ENCODE measurements around the gene GUF1.
A peak's percentile ranks its signal among the peaks of the same experiment; 100 is the strongest.

Gene GUF1, protein sequence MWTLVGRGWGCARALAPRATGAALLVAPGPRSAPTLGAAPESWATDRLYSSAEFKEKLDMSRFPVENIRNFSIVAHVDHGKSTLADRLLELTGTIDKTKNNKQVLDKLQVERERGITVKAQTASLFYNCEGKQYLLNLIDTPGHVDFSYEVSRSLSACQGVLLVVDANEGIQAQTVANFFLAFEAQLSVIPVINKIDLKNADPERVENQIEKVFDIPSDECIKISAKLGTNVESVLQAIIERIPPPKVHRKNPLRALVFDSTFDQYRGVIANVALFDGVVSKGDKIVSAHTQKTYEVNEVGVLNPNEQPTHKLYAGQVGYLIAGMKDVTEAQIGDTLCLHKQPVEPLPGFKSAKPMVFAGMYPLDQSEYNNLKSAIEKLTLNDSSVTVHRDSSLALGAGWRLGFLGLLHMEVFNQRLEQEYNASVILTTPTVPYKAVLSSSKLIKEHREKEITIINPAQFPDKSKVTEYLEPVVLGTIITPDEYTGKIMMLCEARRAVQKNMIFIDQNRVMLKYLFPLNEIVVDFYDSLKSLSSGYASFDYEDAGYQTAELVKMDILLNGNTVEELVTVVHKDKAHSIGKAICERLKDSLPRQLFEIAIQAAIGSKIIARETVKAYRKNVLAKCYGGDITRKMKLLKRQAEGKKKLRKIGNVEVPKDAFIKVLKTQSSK

DNA sequence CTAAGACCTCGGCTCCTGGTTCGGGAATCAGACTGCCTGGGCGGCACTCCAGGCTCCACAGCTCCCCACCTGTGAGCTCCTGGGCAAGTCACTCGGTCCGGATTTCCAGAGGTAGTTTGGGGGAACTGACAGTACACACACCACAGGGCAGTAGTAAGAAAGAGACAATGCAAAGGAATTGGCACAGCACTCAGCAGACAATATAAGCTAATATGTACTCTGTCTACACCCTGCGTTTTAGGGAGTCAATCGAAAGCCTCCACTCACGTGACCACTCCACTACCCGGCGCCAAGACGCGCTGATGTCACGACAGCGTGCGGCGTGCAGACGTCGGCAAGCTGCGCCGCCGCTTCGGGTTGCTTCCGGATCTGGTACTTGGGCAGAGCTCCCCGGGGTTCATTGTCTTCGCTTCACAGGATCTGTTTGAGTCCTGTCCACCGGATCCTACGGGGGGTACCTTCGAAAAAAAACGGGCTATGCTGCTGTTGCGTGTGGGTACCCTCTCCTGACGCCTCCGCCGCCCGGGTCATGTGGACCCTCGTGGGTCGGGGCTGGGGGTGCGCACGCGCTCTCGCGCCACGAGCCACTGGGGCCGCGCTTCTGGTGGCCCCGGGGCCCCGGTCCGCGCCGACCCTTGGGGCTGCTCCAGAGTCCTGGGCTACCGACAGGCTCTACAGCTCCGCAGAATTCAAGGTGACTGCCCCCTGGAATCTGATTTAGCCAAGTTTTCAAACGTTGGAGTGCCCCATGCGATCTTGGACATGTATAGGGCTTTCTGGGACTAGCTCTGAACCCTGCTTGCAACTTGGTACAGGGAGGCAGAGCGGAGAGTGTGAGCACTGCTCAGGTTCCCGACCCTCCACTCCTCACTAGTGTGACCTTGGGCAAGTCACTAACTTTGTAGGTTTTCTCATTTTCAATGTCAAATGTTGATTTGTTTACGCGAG lies at the start of gene GUF1:
GUF1 (plus strand) TSS at position 327 of the 948 bp plus-strand sequence; CDS start at position 530, 203 bp downstream.
- peak; percentile 90 for DNase-seq

DNA sequence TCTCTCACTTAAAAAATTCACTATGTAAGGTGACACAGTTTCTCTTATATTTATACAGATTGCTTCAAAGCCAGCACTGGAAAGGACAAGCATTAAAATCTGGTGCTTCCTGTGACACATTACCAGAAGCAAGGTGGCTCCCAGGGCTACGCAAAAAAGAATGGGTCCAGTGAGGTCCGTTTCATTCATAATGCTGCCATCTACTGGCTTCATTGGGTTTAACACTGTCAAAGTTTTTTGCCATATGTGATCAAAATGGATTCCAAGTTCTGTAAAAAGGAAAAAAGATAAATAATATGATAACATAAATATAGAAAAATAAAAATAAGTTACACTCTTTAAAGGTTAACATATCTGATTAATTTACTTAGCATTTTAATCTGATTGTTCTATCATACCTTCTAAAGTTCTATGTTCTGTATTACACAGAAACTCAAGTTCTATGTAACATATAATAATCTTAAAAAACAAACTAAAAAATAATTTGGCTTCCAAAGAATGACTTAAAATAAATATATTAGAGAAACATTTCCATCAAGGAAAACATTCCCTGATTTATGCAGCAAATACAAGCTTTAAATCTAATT lies 48.8 kb upstream of the GUF1 start:
- peak; percentile 57 for DNase-seq

DNA sequence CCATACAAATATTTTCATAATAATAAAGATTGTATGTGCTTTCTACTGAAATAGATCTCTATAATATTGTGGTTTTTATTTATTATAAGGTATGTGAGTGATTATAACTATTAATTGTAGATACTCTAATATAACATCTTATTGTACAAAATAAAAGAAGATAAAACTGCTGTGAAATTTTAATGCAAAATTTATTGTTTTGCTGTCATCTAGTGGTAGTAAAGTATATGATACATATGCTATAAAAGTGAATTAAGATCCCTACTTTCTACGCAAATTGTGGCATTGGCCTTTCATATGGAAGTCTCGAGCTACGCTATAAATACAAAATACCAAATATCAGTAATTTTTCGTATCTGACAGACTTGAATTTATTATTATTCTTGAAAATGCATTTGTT lies 46.1 kb upstream of the GUF1 start:
- DNase-seq = no peak

DNA sequence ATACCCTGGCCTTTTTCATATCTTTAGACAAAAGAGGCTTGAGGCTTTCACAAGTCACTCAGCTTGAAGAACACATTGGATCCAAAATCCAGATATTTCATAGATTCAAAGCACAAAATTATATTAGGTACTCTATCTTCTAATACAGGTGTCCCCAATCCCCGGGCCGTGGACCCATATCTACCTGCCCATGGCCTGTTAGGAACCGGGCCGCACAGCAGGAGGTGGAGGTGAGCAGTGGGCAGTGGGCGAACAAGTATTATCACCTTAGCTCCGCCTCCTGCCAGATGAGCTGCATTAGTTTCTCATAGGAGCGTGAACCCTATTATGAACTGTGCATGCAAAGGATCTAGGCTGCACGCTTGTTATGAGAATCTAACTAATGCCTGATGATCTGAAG lies 45.5 kb upstream of the GUF1 start:
- no peak for DNase-seq

DNA sequence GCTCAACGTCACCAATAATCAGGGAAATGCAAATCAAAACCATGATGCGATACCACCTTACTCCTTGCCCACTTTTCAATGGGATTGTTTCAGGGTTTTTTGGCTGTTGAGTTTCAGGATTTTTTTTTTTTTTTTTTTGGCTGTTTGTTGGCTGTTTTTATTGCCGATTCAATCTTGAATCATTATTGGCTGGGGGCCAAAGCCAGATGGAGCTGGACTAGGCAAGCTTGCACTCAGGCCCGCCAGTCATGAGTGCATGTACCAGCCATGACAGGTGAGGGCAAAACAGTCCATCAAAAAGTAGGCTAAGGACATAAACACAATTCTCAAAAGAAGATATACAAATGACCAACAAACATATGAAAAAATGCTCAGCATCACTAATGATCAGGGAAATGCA lies 40.1 kb upstream of the GUF1 start:
- no peak for DNase-seq

DNA sequence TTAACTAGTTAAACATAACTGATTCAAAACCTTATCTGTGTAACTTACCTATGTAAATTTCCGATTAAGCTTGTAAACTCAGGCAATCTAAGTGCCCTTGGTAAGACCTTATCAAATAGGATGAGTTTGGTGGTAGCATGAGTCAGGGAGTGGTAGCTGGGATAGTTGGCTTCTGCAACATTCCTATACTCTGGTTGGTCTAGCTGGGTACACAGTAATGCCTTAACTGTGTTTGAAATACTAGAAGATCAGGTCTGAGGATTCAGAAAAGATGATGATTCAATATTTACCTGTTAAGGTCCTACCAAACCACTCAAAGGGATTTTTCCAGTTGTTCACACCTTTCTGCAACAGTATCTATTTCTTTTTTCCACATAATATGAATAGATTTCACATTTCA lies 32.1 kb upstream of the GUF1 start:
- no peak for DNase-seq

DNA sequence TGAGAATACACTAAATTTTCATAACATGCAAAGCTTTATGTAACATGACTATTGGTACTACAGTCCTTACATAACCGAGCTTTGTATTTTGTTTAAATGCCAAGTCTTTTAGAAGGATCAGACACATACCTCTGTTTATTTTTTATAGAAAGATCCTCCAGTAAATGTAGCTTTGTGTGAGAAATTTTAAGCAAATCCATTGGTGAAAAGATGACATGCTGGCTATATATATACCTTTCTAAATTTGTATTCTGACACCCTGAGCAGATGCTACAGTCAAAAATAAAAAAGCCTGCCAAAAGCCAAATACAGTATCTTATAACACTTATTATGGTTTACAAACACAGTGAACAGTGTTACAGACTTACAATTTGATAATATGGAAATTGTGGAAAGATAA lies 26.8 kb upstream of the GUF1 start, which contains the start of gene YIPF7:
YIPF7 (minus strand) TSS at position 201 of the 400 bp plus-strand sequence. CDS start 1,525 bp downstream, outside the sequence.
- DNase-seq = no peak

DNA sequence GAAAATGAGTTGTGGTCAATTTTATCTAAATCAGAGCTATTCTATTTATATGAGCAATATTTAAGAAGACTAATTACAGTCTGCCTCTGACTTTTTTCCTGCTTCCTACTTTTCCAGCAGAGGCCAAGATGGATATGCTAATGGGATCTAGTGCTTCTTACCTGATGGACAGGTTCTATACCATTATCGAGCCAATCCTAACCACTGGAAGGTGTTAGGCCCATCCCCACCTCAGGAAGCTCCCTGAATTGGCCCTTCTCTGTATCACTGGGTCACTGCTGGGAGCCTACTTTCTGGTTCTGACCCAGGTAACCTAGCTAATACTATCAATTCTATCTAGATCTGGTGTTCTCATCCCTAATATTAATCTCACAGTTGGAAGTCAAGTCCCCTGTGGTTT lies 26.2 kb upstream of the GUF1 start:
- no peak for DNase-seq

DNA sequence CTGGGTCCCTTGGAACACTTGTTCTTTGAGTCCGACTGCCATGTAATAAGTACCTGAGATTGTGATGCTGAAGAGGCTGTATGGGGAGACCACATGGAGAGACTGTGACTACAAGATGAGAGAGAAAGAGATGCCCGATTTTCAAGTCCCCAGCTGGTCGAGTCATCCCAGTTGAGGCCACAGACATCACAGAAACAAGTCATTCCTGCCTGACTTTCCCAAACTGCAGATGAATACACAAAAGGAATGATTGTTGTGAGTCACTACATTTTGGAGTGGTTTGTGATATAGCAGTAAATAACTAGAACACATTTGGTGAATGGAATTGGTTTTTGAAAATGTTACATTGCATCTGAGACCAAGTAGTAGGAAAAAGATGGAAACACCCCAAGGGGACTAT lies 17.8 kb upstream of the GUF1 start:
- DNase-seq = no peak

DNA sequence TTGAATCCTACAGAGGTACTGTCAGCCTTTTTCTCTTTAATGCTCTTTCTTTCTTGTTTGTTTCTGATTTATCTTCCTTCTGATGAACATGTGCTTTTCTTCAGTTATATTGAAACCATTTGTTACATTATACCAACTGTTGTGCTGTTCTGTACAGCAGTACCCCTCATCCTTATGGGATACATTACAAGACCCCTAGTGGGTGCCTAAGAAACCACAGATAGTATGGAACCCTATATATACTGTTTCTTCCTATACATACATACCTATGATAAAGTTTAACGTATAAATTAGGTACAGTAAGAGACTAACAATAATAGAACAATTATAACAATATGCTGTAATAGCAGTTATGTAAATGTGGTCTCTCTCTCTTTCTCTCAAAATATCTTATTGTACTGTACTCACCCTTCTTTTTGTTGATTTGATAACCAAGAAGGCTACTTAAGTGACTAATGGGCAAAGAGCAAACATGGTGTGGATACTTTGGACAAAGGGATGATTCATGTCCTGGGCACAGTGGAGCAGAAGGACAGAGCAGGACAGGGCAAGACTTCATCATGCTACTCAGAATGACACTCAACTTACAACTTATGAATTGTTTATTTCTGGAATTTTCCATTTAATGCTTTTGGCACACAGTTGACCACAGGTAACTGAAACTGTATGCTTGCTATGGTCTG lies 16.1 kb upstream of the GUF1 start:
- no peak for DNase-seq

DNA sequence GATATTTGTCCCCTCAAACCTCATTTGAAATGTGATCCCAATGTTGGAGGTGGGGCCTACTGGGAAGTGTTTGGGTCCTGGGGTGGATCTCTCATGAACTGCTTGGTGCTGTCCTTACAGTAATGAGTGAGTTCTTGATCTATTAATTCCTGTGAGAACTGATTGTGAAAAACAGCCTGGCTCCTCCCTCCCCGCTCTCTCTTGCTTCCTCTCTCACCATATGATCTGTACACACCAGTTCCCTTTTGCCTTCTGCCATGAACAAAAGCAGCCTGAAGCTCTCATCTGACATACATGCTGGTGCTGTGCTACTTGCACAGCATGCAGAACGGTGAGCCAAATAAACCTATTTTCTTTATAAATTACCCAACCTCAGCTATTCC lies 15.6 kb upstream of the GUF1 start:
- DNase-seq = no peak

DNA sequence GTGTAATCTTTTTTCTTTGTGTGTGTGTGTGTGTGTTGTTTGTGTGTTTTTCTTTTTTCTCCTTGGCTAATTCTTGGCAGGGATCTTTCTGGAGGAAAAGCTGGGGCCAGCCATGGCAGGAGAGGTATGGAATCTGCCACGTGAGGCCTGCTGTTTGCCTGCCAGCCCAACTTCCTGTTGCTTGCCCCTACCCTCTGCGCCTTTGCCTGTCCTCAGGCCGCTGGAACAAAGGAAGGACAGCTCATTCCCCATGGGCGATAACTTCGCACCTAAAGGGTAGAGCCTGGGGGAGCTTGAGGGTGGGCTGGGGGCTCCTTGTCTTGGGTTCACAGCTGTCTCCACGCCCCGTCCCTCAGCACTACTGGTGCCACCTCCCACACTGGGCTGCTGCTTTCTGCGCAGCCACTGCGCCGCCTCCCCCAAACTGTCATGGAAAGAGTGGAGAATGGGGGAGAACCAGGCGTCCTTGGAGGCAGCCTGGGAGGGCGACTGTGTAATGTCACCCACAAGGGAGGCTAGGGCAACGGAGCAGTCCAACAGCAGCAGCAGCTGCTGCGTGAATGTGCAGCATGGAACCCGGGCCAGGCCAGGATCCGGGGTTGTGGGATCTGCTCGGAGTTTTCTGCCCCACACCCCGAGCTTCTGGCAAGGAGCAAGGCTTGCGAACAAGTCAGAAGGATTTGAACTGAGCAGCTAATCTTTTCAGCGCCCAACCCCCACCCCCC lies 14.5 kb upstream of the GUF1 start:
- no peak for DNase-seq

DNA sequence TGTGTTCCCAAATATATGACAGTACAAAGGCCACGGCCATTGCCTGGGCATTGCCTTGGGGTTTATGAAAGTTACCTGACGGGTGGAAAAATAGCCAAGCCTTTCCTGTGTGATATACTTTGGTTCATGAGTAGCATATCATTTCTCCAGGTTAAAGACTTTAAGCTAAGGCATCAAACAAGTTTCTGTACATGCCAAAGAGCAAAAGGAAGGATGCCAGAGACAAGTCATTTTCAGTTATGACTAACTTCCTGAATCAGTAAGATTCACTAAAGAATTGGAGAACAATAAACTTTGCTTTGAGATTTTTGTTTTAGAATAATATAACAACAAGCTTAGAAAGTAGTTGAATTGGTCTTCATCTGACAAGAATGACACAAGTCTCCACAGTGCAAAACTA lies 9.7 kb upstream of the GUF1 start:
- no peak for DNase-seq

DNA sequence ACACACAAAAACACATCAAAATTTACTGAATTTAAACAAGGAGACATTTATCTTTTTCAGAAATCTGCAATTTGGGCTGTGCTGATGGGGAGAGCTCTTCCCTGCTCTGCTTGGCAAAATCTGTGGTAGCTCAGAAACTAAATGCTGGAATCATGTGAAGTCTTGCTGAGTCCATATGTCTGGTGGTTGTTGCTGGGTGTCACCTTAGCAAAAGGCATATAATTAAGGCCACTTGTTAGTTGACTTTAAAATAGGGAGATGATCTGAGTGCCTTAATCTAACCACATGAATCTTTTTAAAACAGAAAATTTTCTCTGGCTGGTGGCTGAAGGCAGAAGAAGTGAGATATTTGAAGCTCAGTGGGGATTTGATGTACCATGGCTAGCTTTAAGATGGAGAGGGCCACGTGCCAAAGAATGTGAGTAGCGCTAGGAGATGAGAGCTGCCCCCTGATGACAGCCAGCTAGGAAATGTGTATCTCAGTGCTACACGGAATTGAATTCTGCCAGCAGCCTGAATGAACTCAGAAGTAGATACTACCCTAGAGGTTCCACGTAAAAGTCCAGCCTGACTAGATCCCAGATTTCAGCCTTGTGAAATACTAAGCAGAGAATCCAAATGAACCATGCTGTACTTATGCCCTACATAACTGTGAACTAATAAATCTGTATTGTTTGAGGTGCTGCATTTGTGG lies 7.6 kb upstream of the GUF1 start:
- DNase-seq = no peak

DNA sequence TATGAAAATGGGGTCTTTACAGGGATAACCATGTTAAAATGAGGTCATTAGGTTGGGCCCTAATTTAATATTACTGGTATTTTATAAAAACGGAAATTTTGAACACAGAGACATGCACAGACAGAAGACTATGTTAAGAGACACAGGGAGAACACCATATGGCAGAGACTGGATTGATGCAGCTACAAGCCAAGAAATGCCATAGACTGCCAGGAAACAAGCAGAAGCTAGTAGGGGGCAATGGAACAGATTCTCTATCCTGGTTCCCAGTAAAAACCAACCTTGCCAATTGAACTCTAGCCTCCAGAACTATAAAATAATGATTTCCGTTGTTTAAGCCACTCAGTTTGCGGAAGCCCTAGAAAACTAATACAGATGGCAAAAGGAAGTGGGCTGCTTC lies 6.6 kb upstream of the GUF1 start:
- no peak for DNase-seq

DNA sequence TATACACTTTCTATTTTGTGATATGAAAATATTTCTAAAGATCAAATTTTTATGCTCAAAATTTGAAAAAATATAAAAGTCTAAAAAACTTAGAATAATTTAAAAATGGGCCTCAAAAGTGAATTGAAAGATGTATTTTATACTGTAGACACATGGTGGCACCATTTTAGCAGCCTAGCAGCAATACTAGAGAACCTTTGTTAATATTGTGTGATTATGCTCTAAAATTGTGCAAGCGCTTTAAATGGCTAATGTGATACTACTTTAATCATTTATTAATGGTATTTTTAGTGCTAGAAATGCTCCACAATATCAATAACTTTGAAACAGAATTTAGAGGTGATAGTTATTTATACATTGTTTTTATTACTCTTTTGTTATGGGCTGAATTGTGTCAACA lies 3.7 kb upstream of the GUF1 start:
- DNase-seq = no peak

DNA sequence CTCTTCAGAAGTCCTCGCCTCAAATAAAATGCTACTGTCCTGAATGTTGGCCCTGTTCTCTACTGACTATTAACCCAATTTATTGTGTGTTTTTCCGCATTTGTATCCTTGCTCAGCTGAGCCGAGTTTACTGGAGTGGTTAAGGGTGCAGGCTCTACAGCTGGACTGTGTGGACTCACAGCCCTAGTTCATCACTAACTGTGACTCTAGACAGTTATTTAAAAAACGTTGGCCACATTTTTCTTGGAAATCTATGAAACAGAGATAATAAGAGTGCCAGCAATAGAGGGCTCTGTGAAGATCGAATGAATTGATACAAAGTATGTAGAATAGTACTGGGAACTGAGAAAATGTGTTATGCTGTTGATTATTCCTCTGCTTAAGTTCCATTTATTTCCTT lies 2.9 kb upstream of the GUF1 start:
- no peak for DNase-seq

DNA sequence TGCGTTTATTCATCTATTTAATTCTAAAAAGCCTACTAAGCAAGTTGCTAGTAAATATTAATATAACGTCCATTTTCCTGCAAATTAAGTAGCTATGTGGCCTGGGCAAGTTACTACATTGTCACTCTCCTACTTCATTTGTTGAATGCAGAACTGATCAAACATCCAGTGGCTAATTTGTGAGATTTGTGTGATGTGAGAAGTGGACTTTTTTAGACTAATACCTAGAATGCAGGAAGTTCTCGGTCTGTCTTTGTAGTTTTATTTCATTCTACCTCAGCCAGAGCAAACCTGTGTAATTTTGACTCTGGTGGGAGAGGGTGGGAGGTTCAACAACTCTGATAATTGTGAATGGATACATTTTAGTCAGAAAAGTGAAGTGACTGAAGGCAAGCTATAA lies 840 bp downstream of the GUF1 start:
- DNase-seq = peak; percentile 10

DNA sequence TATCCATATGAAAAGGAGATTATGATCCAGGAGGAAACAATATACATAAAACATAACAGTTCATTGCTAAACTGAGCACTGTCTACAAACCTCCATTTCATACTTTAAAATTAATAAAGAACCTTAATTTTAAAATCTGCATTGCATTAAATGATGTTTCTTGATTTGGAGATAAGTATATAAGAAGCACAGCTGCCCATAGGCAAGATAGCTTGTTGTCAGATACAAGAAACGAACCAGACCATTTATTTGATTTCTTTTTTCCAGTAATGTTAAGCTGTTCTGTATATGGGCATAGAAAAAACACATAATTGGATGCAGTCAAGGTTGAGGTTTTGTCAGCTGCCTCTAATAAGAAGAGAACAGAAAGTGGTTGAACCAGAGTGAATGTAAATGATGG lies 6.4 kb downstream of the GUF1 start:
- no peak for DNase-seq

DNA sequence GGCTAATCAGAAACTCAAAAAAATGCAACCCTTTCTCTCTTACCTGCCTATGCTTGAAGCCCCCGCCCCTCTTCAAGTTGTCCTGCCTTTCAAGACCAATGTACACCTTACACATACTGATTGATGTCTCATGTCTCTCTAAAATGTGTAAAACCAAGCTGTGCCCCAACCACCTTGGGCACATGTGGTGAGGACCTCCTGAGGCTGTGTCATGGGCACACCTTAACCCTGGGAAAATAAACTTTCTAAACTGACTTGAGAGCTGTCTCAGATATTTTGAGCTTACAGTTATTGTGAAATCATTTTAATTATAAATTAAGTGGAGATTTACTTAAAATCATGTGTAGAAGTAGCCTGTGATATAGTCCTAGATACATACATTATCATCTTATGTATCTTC lies 22.2 kb downstream of the GUF1 start:
- no peak for DNase-seq

DNA sequence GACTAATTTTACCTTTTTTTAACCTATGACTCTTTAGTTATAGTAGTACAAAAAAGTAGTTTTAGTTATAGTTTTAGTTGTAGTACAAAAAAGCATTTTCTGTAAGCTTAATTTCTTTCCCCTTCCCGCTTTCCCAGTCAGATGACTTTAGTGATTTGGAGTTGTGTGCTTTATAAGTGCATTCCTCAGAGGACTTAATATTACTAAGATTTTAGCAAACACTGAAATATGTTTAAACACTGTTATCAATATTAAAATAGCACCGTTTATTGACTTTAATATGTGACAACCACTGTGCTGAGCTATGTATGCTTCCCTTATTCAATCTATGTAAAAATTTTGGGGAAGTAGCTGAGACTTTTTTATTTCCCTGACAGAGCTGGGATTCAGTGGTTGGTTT lies 22.8 kb downstream of the GUF1 start:
- DNase-seq = no peak
